Measurements from ENCODE around the gene EFCAB5. TPM values are rescaled to one million over a fixed set of nuclear protein-coding genes. Genes with fewer than 3 reads are reported as not detected.

The EFCAB5 gene
- total RNA-seq, 6 experiments from 2014 or later: 0.27 to 0.94 (median 0.64) TPM

DNA sequence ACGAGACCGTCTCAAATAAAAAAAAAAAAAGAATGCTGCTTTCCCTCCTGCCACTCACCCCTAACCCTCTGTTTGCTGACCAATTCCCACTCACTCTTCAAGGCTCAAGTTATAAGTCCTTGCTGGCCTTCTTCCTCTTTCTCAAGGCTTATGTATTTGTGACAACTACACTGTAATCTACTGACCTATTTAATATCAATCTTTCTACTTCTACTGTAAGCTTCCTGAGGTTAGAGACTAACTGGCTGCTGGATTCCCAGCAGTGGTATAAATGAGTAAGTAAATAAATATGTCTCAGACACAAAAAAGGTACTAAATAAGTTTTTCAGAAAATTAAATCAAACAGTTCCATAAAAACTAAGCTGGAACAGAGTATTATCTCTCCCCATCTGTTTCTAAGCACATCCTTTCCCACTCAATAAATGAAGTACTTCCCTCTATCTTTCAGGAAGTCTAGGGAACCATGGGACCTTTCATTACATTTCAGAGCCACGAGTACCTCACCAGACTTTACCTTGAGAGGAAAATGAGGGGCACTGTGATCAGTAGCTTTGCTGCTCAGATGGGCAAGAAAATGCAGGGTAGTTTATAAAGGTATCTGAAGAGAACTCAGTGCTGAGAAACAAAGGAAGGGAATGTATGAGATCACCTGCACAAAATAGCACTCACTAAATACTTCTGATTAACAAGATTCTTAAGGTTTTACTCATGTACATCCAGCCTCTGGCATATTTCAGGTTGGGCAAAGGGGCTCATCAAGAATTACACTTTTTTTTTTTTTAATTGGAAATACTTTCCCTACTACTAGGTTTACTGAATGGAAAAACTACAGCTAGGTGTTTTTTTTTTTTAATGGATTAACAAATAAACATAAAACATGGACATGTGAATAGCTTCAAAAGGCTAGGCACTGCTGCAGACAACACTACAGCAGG, 22.2 kb upstream of the EFCAB5 start:
- no peaks in the 10 kb centered on the region for H3K9me3 Mint-ChIP-seq
- peak overlapping the region; percentile 85 for H3K27ac Mint-ChIP-seq
- H3K4me1 Mint-ChIP-seq (ENCODE audit: low read depth): peaks cover 42% of the 10 kb centered on the region
- peak; percentile 24 for DNase-seq
- H3K4me3 Mint-ChIP-seq: peak overlapping the region; percentile 56
- peaks cover 12% of the 10 kb centered on the region for H3K36me3 Mint-ChIP-seq (ENCODE audit: low read depth)
- no peaks in the 10 kb centered on the region for H3K27me3 Mint-ChIP-seq (ENCODE audit: insufficient read depth)
- TF ChIP-seq, protein P1, sequence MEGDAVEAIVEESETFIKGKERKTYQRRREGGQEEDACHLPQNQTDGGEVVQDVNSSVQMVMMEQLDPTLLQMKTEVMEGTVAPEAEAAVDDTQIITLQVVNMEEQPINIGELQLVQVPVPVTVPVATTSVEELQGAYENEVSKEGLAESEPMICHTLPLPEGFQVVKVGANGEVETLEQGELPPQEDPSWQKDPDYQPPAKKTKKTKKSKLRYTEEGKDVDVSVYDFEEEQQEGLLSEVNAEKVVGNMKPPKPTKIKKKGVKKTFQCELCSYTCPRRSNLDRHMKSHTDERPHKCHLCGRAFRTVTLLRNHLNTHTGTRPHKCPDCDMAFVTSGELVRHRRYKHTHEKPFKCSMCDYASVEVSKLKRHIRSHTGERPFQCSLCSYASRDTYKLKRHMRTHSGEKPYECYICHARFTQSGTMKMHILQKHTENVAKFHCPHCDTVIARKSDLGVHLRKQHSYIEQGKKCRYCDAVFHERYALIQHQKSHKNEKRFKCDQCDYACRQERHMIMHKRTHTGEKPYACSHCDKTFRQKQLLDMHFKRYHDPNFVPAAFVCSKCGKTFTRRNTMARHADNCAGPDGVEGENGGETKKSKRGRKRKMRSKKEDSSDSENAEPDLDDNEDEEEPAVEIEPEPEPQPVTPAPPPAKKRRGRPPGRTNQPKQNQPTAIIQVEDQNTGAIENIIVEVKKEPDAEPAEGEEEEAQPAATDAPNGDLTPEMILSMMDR (IDR thresholded peaks at IDR 0.05): no peak

DNA sequence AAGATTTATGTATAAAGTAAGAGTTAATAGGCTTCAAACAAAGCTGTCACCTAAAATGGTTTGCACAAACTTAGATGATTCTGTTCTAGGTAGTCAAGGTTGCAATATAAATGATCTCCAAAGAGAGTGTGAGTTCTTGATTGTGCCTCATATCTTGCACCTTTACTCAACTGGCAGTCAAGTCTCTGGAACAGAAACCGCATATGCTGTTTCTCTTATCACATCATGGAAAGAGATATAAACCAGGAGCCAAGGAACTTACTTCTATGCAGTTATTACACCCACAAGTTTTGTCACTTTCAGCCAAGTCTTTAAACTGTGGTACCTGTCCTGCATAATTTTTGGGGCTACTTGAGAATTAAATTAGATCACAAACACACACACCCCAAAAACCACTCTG, 16.6 kb upstream of the EFCAB5 start:
- Mint-ChIP-seq H3K4me1 (ENCODE audit: low read depth) (peaks cover 32% of the 10 kb centered on the region), H3K4me3 (no peak overlapping the region)

DNA sequence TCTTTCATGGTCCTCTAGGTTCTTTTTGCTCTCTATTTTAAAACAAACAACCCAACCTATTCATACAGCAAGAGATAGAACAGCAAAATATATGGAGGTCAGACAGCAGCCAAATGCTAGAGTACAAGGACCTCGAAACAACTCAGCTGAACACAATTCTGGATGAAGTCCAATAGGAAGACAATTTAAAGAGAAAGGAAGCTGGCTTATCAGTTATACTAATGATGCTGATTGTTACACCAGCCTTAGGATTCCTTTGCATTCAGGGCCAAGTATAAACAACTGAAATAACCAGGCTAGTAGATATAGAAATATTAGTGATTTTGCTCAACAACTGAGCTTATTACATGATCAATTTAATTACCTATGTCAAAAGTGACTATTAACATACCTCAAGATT, 13.9 kb upstream of the EFCAB5 start:
- TF ChIP-seq, protein P1 (IDR thresholded peaks at IDR 0.05): no peak
- Mint-ChIP-seq H3K4me3 (no peak overlapping the region; the same call in 1 of the 2 replicates), H3K4me1 (ENCODE audit: low read depth) (peaks cover 29% of the 10 kb centered on the region), H3K27ac (no peak overlapping the region), H3K36me3 (ENCODE audit: low read depth) (peaks cover 5% of the 10 kb centered on the region), H3K9me3 (no peaks in the 10 kb centered on the region), H3K27me3 (ENCODE audit: insufficient read depth) (no peaks in the 10 kb centered on the region)
- no peak for DNase-seq

More for the DNA sequence above, 16.6 kb upstream of the EFCAB5 start:
- Mint-ChIP-seq H3K27ac (no peak overlapping the region), H3K9me3 (no peaks in the 10 kb centered on the region), H3K36me3 (ENCODE audit: low read depth) (peaks cover 5% of the 10 kb centered on the region), H3K27me3 (ENCODE audit: insufficient read depth) (no peaks in the 10 kb centered on the region)
- TF ChIP-seq, protein P1 (IDR thresholded peaks at IDR 0.05): no peak
- no peak for DNase-seq

DNA sequence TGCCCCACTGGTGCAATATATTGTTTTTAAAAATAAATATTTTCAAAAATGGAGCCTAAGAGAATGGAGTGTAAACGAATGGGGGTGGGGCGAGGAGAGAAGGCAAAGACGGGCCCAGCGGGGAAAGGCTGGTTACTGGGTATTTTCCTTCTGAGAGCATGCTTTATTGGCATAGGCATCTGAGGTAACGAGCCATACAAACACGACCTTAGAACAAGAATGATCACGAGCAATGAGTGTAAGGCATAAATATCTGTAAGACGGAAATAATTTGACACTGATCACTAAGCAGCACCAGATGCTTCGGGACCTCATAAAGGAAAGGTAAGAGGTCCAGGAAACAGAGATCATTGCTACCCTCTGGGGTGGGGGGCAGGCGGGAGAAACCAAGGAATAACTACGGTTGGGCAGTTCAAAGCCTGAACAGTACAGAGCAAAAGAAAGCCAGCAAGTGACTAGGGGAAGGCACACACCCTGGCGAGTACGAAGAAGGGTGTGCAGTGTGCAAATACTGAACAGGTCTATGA, 12.4 kb upstream of the EFCAB5 start:
- no peaks in the 10 kb centered on the region for H3K9me3 Mint-ChIP-seq

DNA sequence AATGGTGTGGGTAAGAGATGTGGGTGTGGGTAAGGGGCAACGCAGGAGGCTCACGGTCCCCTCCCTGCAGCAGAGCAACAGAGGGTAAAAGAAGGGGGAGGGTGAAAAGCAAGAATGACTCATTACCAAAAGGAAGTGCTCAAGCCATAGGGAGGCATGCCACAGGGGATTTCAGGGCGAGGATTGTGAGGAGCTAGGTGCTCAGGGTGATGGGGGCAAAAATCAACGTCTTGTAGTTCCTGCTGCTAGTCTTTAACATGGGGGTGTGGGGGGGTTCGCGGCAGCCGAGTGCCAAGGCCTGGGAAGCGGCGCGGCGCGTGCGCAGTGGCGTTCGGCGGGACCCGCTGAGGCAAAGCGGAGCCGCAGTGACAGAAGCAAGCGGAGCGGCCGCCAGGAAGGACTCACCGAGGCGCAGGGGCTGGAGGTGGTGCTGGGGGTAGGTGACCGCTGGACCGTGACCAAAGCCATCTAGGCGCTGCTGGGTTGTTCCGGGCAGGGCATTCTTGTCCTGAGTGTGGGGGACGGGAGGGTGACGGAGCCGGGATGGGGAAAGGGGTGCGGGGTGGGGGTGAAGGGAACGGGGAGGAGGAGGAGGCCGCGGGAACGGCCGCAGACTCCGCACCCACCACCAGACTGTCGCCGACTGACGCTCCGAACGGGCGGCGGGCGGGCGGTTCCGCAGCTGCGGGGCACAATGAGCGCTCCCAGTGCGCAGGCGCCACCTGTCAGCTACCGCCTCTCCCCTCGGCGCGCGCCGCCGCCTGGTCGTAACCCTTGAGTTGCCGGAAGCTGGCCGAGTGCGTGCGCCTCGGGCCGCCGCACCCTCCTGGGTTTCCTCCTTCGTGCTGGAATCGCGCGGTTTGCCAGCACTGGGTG, 11.7 kb upstream of the EFCAB5 start, which contains the start of gene SSH2:
TSS of gene SSH2 (minus strand) at position 696 of the 876 bp plus-strand sequence. CDS start at position 468, 228 bp downstream.
- Mint-ChIP-seq H3K4me3 (no peak within 1 kb of the TSS), H3K36me3 (ENCODE audit: low read depth) (peaks cover 5% of the 10 kb centered on the region), H3K27me3 (ENCODE audit: insufficient read depth) (no peaks in the 10 kb centered on the region), H3K27ac (no peak within 1 kb of the TSS), H3K9me3 (no peaks in the 10 kb centered on the region), H3K4me1 (ENCODE audit: low read depth) (peaks cover 37% of the 10 kb centered on the region)
- TF ChIP-seq, protein P1 (IDR thresholded peaks at IDR 0.05): peak; percentile 51; the same call in 1 of the 2 replicates
- DNase-seq: peak; percentile 75

More for the DNA sequence above, 12.4 kb upstream of the EFCAB5 start:
- H3K4me1 Mint-ChIP-seq (ENCODE audit: low read depth): peaks cover 33% of the 10 kb centered on the region
- no peak overlapping the region for H3K27ac Mint-ChIP-seq
- no peak overlapping the region for H3K4me3 Mint-ChIP-seq
- peaks cover 5% of the 10 kb centered on the region for H3K36me3 Mint-ChIP-seq (ENCODE audit: low read depth)
- peak; percentile 38 for DNase-seq
- no peaks in the 10 kb centered on the region for H3K27me3 Mint-ChIP-seq (ENCODE audit: insufficient read depth)
- TF ChIP-seq, protein P1 (IDR thresholded peaks at IDR 0.05): no peak

Data from HFFc6 (cell line).